Smooth muscle cell (in vitro differentiated cells): ENCODE results near the gene DISC1. TPM values are rescaled to one million over a fixed set of nuclear protein-coding genes. Genes with fewer than 3 reads are reported as not detected.

Source experiments
- DNase-seq: peaks from one replicate; lab custom pipeline; 2025; ENCODE audit not compliant: unreplicated experiment; lab: John Stamatoyannopoulos, UW
- H2AFZ ChIP-seq: fragments of 200-600 bp; sonication (generic); 2 replicates; pipeline ENCODE4 v1.6.0; 2016; ENCODE audit warnings: antibody characterized with exemption, low read depth, mild to moderate bottlenecking
- H3F3A ChIP-seq: fragments of 200-600 bp; sonication (generic); 2 replicates; pipeline ENCODE4 v1.6.0; 2017; ENCODE audit warnings: antibody characterized with exemption, low read depth
- H3K27ac ChIP-seq: fragments of 200-600 bp; sonication (generic); 2 replicates; pipeline ENCODE4 v1.5.1; 2016; ENCODE audit warnings: low read depth, mild to moderate bottlenecking
- H3K27me3 ChIP-seq: fragments of 200-600 bp; sonication (generic); 2 replicates; pipeline ENCODE4 v1.6.1; 2016; ENCODE audit warnings: low read depth, mild to moderate bottlenecking
- H3K36me3 ChIP-seq: fragments of 200-600 bp; sonication (generic); 2 replicates; pipeline ENCODE4 v1.5.1; 2016; ENCODE audit warnings: low read depth
- H3K4me1 ChIP-seq: fragments of 200-600 bp; sonication (generic); 2 replicates; pipeline ENCODE4 v1.5.1; 2016; ENCODE audit warnings: low read depth
- H3K4me2 ChIP-seq: fragments of 200-600 bp; sonication (generic); 2 replicates; pipeline ENCODE4 v1.6.0; 2016; ENCODE audit warnings: mild to moderate bottlenecking
- H3K4me3 ChIP-seq: fragments of 200-600 bp; sonication (generic); 2 replicates; pipeline ENCODE4 v1.5.1; 2016; ENCODE audit warnings: mild to moderate bottlenecking
- H3K79me2 ChIP-seq: fragments of 200-600 bp; sonication (generic); 2 replicates; pipeline ENCODE4 v1.6.0; 2016; ENCODE audit warnings: low read depth, mild to moderate bottlenecking
- H3K9ac ChIP-seq: fragments of 200-600 bp; sonication (generic); 2 replicates; pipeline ENCODE4 v1.6.0; 2016; ENCODE audit warnings: low read depth
- H3K9me3 ChIP-seq: fragments of 200-600 bp; sonication (generic); replicated peaks from 2 replicates; pipeline ENCODE4 v1.5.1; 2016; ENCODE audit warnings: low read depth
- H4K20me1 ChIP-seq: fragments of 200-600 bp; sonication (generic); 2 replicates; pipeline ENCODE4 v1.6.0; 2016; ENCODE audit warnings: low read depth
- CTCF ChIP-seq: fragments of 200-600 bp; sonication (generic); IDR thresholded peaks from 2 replicates; pipeline ENCODE4 v1.5.1; 2017; ENCODE audit warnings: borderline replicate concordance, mild to moderate bottlenecking, antibody characterized with exemption; ENCODE audit not compliant: insufficient read depth, poor library complexity, severe bottlenecking
- WGBS: methylation state at CpG from one replicate; pipeline ENCODE4 v1.1.7; 2016; ENCODE audit warnings: low lambda C conversion rate; 5-methylcytosine and 5-hydroxymethylcytosine counted together
- polyA plus RNA-seq: library from polyadenylated mRNA; unstranded; fragments of >200 nt; fragmentation: Nextera tagmentation; extraction: Ambion mirVana; gene quantifications from 2 replicates; pipeline ENCODE4 v1.2.1, GENCODE V29; 2016
- total RNA-seq: library from RNA; depleted of rRNA; stranded (reverse); fragments of >200 nt; gene quantifications from 2 replicates; pipeline ENCODE4 v1.2.3, GENCODE V29; 2014

Gene DISC1
- total and polyA plus RNA-seq, 2 experiments from 2014 or later, result 0.89 to 4.3 TPM

- Histone ChIP-seq H3K36me3 (no peaks in the 10 kb centered on the region), H3K79me2 (no peaks in the 10 kb centered on the region), H3K9ac (no peak overlapping the region), H3K9me3 (no peaks in the 10 kb centered on the region), H3K27ac (peak overlapping the region; percentile 28), H3K4me3 (no peak overlapping the region), H4K20me1 (no peaks in the 10 kb centered on the region), H3K27me3 (no peaks in the 10 kb centered on the region), H3K4me2 (no peak overlapping the region), H2AFZ (no peak overlapping the region), H3F3A (no peaks in the 10 kb centered on the region), H3K4me1 (peaks cover 7% of the 10 kb centered on the region)
- TF ChIP-seq CTCF, result no peak
- 47% methylated on average over 7 of the region's 7 CpGs for WGBS
- DNase-seq, result no peak
These were observed 26.1 kb upstream of the DISC1 start for GRCh38 chr1:231600458-231600976.

GRCh38 chr1:231601824-231602672 is 24.5 kb upstream of the DISC1 start:
- Histone ChIP-seq H2AFZ (no peak overlapping the region), H3K27ac (no peak overlapping the region), H3K79me2 (no peaks in the 10 kb centered on the region), H4K20me1 (no peaks in the 10 kb centered on the region), H3K4me3 (no peak overlapping the region), H3K4me2 (no peak overlapping the region), H3K9ac (no peak overlapping the region), H3K36me3 (no peaks in the 10 kb centered on the region), H3K27me3 (no peaks in the 10 kb centered on the region), H3F3A (no peaks in the 10 kb centered on the region), H3K9me3 (no peaks in the 10 kb centered on the region), H3K4me1 (no peaks in the 10 kb centered on the region)
- no peak for TF ChIP-seq CTCF
- DNase-seq, result no peak
- WGBS, result 77% methylated on average over 5 of the region's 5 CpGs

GRCh38 chr1:231602673-231602984 is 24.0 kb upstream of the DISC1 start:
- Histone ChIP-seq H3K4me1 (no peaks in the 10 kb centered on the region), H4K20me1 (no peaks in the 10 kb centered on the region), H3K36me3 (no peaks in the 10 kb centered on the region), H3F3A (no peaks in the 10 kb centered on the region), H2AFZ (no peak overlapping the region), H3K9me3 (no peaks in the 10 kb centered on the region), H3K27me3 (no peaks in the 10 kb centered on the region), H3K27ac (no peak overlapping the region), H3K4me2 (no peak overlapping the region), H3K9ac (no peak overlapping the region), H3K4me3 (no peak overlapping the region), H3K79me2 (no peaks in the 10 kb centered on the region)
- 96% methylated on average over 4 of the region's 4 CpGs for WGBS
- no peak for TF ChIP-seq CTCF
- DNase-seq, result no peak
